Superior temporal gyrus (tissue), 1 donor: Measurements from ENCODE around the gene SNAPC4.
"Not testable (repeated sequence)": the region's sequence is repeated elsewhere in the genome, so short reads cannot be mapped to it uniquely, and the experiment has no call there.

ENCODE experiments used
- DNase-seq: peaks from one replicate; pipeline ENCODE4 v3.0.0-alpha.2; 2016; ENCODE audit errors: extremely low spot score

The SNAPC4 gene

DNA sequence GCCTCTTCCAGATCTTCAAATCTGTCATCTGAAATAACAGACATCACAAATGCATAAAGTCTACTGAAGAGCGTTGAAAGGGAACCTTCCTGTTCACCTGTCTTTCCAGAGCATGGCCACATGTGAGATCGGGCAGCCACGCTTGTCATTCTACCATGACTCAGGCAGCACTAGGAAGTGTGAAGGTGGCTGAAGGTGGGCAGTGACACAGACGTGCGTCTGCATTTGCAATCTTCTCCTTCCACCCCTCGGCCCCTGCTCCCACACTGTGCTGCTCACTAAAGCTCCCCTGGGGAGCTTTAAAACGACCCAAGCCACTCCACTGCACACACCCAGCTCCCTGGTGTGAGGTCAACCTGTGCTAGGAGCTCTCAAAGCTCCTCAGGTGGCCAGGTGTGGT, 7.9 kb upstream of the SNAPC4 start:
- DNase-seq, result no peak

GRCh38 chr9:136407061-136407460, 7.1 kb upstream of the SNAPC4 start:
- not testable (repeated sequence) for DNase-seq

GRCh38 chr9:136405904-136406303, 5.9 kb upstream of the SNAPC4 start:
- not testable (repeated sequence) for DNase-seq

GRCh38 chr9:136405481-136405880, 5.5 kb upstream of the SNAPC4 start:
- no peak for DNase-seq

GRCh38 chr9:136404801-136405136, 4.8 kb upstream of the SNAPC4 start:
- no peak for DNase-seq

DNA sequence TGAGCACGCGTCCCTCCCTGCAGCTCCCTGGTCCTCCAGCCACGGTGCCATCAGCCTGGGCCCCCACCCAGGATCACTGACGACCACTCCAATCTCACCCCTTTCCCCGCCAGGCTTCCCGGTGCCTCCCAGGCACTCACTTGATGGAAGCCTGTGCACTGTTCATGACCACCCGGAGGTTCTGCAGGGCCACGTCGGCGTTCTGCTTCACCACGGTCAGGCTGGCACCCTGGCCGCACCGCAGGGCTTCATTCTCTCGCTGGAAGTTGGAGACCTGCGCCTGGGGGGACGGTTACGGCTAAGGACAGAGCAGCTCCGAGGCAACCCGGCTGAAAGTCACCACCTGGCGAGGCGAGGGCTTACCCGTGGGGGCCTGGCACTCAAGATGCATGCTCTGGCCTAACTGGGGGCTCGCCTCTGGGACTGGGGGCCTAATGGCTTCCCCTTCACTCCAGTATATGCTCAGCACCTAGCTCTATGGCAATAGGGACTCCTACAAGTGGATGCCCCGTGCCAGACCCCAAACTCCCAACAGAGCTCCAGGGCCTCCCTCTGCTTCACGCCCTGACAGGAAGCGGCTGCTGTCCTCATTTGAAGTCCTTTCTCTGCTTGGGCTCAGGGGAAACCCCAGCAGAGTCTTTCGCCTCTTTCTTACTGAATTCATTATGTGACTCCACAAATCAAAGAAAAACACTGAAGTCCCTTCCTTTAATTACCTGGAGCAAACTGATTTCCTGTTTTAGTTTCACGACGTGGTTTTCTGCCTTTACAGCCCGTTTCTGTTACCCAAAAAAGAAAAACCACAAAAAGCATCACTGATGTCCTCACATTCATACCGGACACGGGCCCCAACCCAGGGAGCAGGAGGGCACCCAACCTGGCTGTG, 4.2 kb upstream of the SNAPC4 start:
- no peak for DNase-seq

- no peak for DNase-seq
Measured at GRCh38 chr9:136403538-136403914, 3.6 kb upstream of the SNAPC4 start.

- no peak for DNase-seq
Measured at GRCh38 chr9:136402067-136402466, 2.1 kb upstream of the SNAPC4 start.

GRCh38 chr9:136401173-136401922, 1.4 kb upstream of the SNAPC4 start:
- DNase-seq, result no peak

GRCh38 chr9:136399176-136400037, 563 bp downstream of the SNAPC4 start:
- DNase-seq, result no peak

- DNase-seq, result no peak
Measured at GRCh38 chr9:136398286-136398685, 1.7 kb downstream of the SNAPC4 start.

- no peak for DNase-seq
Measured at GRCh38 chr9:136397643-136398042, 2.3 kb downstream of the SNAPC4 start.

DNA sequence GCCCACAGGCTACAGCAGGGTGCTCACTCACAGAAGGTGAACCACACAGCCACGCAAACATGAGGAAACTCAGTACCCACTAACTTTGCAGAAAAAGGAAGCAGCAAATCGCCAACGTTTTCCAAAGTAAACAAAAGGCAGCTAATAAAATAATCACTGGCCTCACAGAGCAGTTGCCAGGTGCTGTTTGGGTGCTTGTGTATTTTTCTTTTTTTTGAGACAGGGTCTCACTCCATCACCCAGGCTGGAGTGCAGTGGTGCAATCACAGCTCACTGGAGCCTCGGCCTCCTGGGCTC, 3.8 kb downstream of the SNAPC4 start:
- DNase-seq, result no peak

GRCh38 chr9:136395345-136396218, 4.4 kb downstream of the SNAPC4 start:
- DNase-seq, result no peak

- no peak for DNase-seq
Measured at GRCh38 chr9:136395020-136395340, 5.0 kb downstream of the SNAPC4 start.

DNA sequence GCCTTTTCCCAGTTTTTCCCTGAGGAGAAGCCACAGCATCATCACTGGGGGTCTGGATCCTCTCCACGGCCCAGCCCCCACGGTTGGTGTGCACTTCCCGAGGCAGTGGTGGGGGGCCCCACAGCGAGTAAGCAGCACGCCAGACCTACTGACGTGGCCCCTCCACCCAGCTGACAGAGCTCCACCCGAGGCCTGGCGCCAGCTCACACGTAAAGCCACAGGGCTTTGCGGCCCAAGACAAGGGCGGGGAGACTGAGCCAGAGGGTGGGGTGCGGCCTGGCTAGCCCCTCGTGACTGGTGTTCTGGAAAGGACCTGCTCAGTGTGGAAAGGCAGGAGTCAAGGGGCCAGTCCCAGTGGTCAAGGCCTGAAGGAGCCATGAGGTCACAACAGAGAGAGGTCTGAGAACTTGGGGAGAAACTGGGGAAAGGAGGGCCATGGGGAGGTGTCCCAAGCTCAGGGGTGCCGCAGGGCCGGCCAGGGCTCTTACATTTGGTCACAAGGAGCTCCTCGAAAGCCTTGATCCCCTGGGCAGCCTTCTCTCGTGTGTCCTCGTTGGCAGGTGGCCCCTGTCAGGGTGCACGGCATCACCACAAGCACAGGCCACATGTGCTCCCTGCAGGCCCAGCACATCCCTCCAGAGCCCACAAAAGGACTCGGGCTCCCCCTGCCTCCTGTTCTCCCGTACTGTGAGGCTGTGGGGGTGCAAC, 5.5 kb downstream of the SNAPC4 start:
- DNase-seq, result no peak

DNA sequence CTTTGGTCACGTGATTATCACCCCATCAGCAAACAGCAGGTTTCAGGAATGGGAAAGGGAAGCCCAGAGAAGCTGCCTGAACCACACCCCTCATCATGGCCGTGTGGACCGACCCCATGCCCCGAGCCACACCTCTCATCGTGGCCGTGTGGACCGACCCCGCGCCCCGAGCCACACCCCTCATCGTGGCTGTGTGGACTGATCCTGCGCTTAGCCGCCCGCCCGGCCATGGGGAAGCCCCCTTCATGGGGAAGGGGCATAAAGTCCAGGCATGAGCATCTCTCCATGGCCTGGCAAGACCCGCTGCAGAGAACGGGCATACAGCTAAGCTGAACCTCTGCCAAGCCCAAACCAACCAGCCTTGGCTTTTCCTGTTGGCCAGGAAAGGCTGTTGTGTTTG, 6.4 kb downstream of the SNAPC4 start:
- DNase-seq, result no peak

DNA sequence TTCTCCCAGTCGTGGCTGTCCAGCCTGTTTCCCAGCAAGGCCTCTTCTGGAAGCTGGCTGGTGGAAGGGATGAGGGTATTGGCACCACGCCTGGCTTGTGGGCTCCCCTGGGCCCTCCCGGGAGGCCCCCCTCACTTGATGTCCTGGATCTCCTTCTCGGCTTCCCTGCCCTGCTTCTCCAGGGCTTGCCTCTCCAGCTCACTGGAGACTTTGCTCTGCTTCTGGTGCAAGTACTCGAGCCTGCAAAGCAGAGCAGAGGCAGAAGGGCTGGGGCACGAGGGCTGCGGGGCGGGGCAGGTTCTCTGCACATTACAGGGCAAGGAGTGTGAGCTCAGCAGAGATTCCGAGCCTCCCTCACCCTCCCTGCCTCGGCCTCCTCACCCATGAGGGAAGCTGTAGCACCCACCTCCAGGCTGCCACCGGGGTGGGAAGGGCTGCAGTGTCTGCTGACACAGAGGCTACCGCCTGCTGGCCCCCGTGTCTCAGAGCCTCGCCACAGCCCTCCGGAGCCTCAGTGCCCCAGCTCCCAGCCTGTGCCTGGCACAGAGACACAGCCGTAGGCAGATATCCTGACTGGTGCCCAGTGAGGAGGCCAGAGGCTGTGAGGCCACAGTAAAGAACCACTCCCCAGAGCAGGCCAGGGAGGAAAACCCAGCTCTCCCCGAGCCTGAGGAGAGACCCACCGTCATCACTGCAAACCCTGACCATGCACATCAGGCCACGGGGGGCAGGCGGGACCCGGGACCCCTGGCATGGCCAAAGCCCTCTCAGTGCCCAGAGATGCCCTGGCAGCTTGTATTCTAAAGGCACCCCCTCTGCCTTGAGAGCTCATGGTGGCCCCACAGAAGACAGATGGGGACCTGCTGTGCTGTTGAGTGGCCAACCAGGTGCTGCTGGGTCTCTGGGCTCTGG, 7.2 kb downstream of the SNAPC4 start:
- no peak for DNase-seq

GRCh38 chr9:136391737-136392537, 8.0 kb downstream of the SNAPC4 start:
- no peak for DNase-seq
